ENCODE results near the gene P4HA2. TPM values are rescaled to one million over a fixed set of nuclear protein-coding genes. Genes with fewer than 3 reads are reported as not detected.

The P4HA2 gene
- 10 to 100 TPM; 32.8 to 48.7 (median 37.6) TPM for total RNA-seq

- H3K27me3 ChIP-seq: no peaks in the 10 kb centered on the region
- peak within 1 kb of the TSS; percentile 87 to 94 (median 92) for H3K27ac ChIP-seq
- no peak for TF ChIP-seq EP300 (IDR thresholded peaks at IDR 0.05)
- TF ChIP-seq POLR2A (IDR thresholded peaks at IDR 0.05): peak; percentile 48 to 67
- peak in 3 of 4 experiments; percentile 23 to 68 (median 48) for TF ChIP-seq CTCF (IDR thresholded peaks at IDR 0.05)
- TF ChIP-seq POLR2AphosphoS5 (IDR thresholded peaks at IDR 0.05): peak; percentile 46
- peak within 1 kb of the TSS; percentile 88 to 96 for H3K4me3 ChIP-seq
- 0% methylated on average over 2 of the region's 92 CpGs; no CpG with 5 or more reads in 1 of the 2 donors for WGBS, 2 donors (ENCODE audit: low coverage in 1 of 2)
- H3K4me1 ChIP-seq: peaks cover 7 to 54% (median 37%) of the 10 kb centered on the region in 3 donors
- peak; percentile 90 for ATAC-seq
- no peaks in the 10 kb centered on the region for H3K36me3 ChIP-seq
- no peaks in the 10 kb centered on the region for H3K9me3 ChIP-seq
These were observed at the start of gene P4HA2 for GRCh38 chr5:132227485-132228240. Gene P4HA2, minus strand, starts transcription at chr5:132227853. Its CDS starts 9,227 bp downstream, at chr5:132218626.

GRCh38 chr5:132277256-132277655 is 49.6 kb upstream of the P4HA2 start:
- no peaks in the 10 kb centered on the region for H3K27me3 ChIP-seq
- H3K27ac ChIP-seq: no peak overlapping the region
- H3K9me3 ChIP-seq: no peaks in the 10 kb centered on the region
- peaks cover 0 to 13% (median 0%) of the 10 kb centered on the region in 3 donors for H3K4me1 ChIP-seq
- no peak for TF ChIP-seq CTCF (IDR thresholded peaks at IDR 0.05)
- TF ChIP-seq POLR2AphosphoS5 (IDR thresholded peaks at IDR 0.05): no peak
- no peak for TF ChIP-seq EP300 (IDR thresholded peaks at IDR 0.05)
- TF ChIP-seq POLR2A (IDR thresholded peaks at IDR 0.05): no peak
- no peak overlapping the region for H3K4me3 ChIP-seq
- no peak for ATAC-seq
- 46 to 69% methylated on average over 2 to 6 of the region's 6 CpGs for WGBS, 2 donors (ENCODE audit: low coverage in 1 of 2)
- H3K36me3 ChIP-seq: peaks cover 0 to 20% of the 10 kb centered on the region in 2 donors

GRCh38 chr5:132275367-132276220 is 47.9 kb upstream of the P4HA2 start:
- no peak overlapping the region for H3K4me3 ChIP-seq
- H3K27me3 ChIP-seq: no peaks in the 10 kb centered on the region
- no peak for ATAC-seq
- H3K4me1 ChIP-seq: peaks cover 0 to 18% (median 0%) of the 10 kb centered on the region in 3 donors
- WGBS, 2 donors (ENCODE audit: low coverage in 1 of 2): 62 to 74% methylated on average over 2 to 5 of the region's 5 CpGs
- H3K27ac ChIP-seq: peak overlapping the region in 1 of 4 donors; percentile 14
- H3K9me3 ChIP-seq: no peaks in the 10 kb centered on the region
- TF ChIP-seq EP300 (IDR thresholded peaks at IDR 0.05): no peak
- no peak for TF ChIP-seq POLR2A (IDR thresholded peaks at IDR 0.05)
- TF ChIP-seq POLR2AphosphoS5 (IDR thresholded peaks at IDR 0.05): no peak
- no peak for TF ChIP-seq CTCF (IDR thresholded peaks at IDR 0.05)
- peaks cover 0 to 36% of the 10 kb centered on the region in 2 donors for H3K36me3 ChIP-seq

GRCh38 chr5:132274050-132274792 is 46.6 kb upstream of the P4HA2 start:
- no peak for ATAC-seq

More at GRCh38 chr5:132274050-132274792, 46.6 kb upstream of the P4HA2 start:
- 81 to 83% methylated on average over 2 to 4 of the region's 14 CpGs for WGBS, 2 donors (ENCODE audit: low coverage in 1 of 2)
- TF ChIP-seq CTCF (IDR thresholded peaks at IDR 0.05) (no peak), POLR2AphosphoS5 (IDR thresholded peaks at IDR 0.05) (no peak), POLR2A (IDR thresholded peaks at IDR 0.05) (no peak), EP300 (IDR thresholded peaks at IDR 0.05) (no peak)
- no peaks in the 10 kb centered on the region for H3K27me3 ChIP-seq
- peak overlapping the region in 3 of 4 donors; percentile 9 to 64 (median 11) for H3K27ac ChIP-seq
- peaks cover 0 to 32% (median 3%) of the 10 kb centered on the region in 3 donors for H3K4me1 ChIP-seq
- H3K9me3 ChIP-seq: no peaks in the 10 kb centered on the region
- peaks cover 0 to 50% of the 10 kb centered on the region in 2 donors for H3K36me3 ChIP-seq
- H3K4me3 ChIP-seq: no peak overlapping the region
